ENCODE data around the gene GRIK5.
"Not testable (repeated sequence)": the region's sequence is repeated elsewhere in the genome, so short reads cannot be mapped to it uniquely, and the experiment has no call there.

Gene GRIK5

DNA sequence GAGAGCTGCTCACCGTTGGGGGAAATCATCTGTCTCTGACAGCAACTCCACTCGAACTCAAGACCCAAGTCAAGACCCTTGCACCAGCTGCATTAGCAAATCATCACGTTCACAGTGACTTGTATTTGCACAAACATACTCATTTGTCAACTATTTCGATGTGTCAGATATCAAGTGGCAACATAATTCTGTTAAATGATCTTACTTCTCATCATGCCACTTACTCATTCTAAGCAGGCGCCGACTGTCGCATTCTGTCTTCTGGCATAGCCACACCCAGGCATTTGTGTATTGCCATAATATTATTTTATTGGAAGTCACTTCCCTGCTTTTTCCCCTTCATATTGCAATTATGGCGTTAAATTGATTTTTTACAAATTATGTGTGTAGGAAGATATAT is 53.0 kb downstream of the GRIK5 start:
- no peak for DNase-seq (ENCODE audit: low read depth)

DNA sequence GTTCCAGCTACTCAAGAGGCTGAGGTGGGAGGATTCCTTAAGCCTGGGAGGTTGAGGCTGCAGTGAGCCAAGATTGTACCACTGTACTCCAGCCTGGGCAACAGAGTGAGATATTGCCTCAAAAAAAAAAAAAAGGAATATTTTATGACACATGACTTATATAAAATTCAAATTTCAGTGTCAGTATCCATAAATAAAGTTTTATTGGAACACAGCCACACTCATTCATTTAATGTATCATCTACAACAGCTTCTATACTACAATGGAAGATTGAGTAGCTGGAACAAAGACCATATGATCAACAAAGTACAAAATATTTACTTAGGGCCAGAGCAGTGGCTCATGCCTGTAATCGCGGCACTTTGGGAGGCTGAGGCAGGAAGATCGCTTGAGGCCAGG is 57.3 kb downstream of the GRIK5 start:
- DNase-seq (ENCODE audit: low read depth): not testable (repeated sequence)

- no peak for DNase-seq (ENCODE audit: low read depth)
These were observed 59.5 kb downstream of the GRIK5 start for GRCh38 chr19:42010245-42011126.

DNA sequence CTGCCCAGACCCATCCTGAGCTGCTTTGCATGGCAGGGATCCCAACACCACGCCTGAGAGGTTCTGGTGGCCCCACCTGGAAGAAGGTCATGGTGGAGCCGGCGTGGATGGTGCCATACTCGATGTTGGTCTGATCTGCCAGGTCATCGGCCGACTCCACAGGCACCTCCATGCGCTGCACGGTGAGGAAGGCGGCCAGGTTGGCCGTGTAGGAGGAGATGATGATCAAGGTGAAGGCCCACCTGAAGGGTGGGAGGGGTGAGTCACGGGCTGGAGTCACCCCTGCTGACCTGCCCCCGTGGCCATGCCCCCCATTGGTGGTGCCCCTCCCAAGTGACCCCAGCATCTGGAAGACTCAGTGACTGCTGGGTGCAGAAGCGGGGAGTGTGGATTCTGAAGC is 63.4 kb downstream of the GRIK5 start:
- no peak for DNase-seq (ENCODE audit: low read depth)

DNA sequence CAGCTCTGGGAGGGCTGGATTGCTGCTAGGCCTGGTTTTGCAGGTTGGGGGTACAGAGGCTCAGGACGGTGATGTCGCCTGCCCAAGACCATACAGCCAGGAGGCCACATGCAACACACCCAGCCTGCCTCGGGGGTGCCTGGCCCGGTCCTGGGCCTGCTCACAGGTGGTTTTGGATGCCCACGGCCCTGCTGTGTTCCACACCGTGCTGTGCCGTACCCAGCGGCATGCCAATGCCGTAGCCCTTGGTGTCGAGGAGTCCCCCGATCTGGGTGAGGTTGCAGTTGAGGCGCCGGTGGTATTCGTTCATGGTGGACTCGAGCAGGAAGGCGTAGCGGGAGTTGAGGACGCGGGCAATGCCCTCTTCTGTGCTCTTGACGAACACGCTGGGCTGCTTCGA is 64.5 kb downstream of the GRIK5 start:
- no peak for DNase-seq (ENCODE audit: low read depth)

GRCh38 chr19:42003506-42004294 is 66.3 kb downstream of the GRIK5 start:
- DNase-seq (ENCODE audit: low read depth): no peak

- no peak for DNase-seq (ENCODE audit: low read depth)
These were observed 70.2 kb downstream of the GRIK5 start for GRCh38 chr19:41999878-42000208.

DNA sequence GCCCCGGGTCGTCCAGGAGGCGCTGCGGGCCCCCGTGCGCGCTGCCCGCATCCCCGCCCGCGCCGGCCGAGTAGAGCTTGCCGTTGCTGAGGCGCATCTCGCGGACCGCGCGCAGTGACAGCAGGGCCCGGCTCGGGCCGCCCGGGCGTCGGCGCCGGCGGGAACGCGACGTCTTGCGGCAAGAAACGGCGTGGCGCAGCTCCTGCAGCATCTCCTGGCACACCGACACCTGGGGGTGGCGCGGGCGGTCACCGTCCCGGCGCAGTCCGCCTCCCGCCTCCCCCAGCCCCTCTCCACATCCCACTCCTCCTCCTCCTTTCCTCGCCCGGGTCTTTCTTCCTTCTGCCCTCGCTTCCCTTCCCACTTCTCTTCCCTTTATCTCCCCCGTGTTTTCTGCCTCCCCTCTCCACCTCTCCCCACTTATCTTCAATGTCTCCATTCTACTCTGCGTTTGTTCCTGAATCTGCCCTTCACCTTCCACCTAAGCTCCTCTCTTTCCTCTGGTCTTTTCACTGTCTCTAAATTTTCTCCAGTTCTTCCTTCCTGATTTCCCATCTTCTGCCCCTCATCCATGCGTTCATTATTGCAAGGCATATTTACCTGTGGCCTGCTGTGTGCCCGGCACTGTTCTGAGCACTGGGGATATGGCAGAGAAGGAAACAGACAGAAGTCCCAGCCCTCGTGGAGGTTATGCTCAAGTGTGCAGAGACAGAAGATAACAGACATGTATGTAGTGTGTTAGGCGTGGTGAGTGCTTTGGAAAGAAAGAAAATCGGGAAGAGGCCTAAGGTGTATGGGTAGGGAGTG is 70.7 kb downstream of the GRIK5 start:
- DNase-seq (ENCODE audit: low read depth): no peak

GRCh38 chr19:41998246-41999020 is 71.6 kb downstream of the GRIK5 start:
- no peak for DNase-seq (ENCODE audit: low read depth)

DNA sequence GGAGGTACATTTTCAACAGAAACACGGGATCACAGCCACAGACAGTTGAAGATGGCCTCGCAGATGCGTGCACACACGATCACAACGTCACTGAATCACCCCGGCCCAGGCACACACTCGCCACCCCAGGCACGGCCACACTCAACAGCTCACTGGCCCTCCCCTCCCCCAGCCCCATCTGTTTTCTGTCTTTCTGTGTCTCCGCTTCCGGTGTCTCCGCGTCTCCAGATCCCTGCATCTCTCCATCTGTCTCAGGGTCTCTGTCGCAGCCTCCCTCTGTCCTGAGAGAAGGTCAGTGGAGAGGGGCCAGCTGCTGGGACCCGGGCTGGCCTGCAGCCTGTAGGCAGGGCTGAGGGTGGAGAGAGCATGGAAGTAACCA is 72.2 kb downstream of the GRIK5 start:
- DNase-seq (ENCODE audit: low read depth): no peak

DNA sequence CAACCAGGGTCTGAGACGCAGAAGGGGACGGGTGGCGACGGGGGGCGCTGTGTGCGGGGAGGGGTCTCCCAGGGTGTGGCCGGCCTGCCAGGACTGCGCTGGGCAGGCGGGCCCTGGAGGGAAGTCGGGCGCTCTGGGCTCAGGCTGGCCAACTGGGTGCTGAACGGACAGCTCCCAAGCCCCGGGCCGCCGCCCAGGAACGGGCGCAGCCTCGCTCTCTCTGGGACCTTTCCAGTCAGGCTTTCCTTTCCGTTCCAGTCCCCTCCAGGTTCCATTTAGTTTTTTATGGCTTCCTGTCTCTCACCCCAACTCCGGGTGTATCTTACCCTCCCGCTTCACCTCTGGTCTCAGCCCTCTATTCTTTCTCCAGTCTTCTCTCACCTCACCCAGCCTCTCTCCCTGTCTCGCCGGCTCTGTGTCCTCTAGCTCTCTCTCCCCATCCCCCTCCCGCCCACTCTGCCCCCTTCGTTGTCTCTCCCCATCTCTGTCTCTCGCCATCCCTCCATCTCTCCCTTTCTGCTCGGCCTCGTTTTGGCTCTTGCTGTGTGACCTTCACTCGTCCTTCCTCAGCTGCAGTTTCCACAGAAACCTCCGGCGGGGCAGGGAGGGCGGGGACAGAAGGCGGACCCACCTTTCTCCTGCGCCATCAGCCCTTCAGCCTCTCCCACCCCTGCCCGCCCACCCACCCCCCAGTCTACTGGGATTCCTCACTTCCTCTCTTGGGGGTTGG is 72.7 kb downstream of the GRIK5 start:
- no peak for DNase-seq (ENCODE audit: low read depth)

DNA sequence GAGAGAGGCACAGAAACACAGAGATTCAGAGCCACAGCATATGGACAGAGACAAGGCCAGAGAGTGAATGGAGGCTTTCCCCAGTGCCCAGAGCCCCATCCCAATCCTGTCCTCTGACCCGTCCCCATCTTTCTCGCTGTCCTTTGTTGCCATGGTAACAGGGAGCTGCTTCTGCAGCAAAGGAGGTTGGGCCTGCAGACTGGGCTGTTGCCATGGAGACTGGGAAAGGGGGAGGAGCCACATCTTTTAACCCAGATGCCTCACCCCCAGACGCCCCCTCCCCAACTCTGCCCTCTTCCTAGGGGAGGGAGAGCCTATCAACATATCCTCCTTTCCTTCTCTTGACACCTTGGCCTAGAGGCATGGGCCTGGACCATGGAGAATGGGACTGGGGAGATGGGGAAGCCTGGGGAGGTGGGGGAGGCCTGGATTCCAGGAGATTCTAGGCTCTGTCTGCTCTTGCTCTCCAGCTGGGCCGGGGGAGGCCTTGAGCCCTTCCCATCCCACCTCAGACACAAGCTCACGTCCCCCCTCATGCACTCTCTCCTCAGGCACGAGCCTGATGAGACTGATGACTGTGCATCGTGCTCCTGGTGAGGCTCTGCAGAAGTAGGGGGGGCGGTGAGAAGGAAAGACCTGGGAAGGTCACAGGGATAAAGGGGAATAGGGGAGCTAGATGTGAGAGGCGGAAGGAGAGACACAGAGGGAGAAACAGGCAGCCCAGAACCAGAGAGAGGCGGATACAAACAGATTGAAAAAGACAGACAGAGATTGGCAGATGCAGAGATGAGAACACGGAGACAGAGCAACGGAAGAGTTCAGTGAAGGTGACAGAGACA is 73.8 kb downstream of the GRIK5 start:
- DNase-seq (ENCODE audit: low read depth): no peak

- DNase-seq (ENCODE audit: low read depth): no peak
These were observed 74.7 kb downstream of the GRIK5 start for GRCh38 chr19:41994994-41995958.

- DNase-seq (ENCODE audit: low read depth): no peak
These were observed 75.5 kb downstream of the GRIK5 start for GRCh38 chr19:41994521-41994971.

- peak; percentile 41 for DNase-seq (ENCODE audit: low read depth)
These were observed 76.2 kb downstream of the GRIK5 start, which contains the start of gene ATP1A3 for GRCh38 chr19:41993612-41994483. Gene ATP1A3, minus strand, starts transcription at chr19:41994230. Its CDS starts 154 bp downstream, at chr19:41994076.

GRCh38 chr19:41991925-41992569 is 78.0 kb downstream of the GRIK5 start:
- DNase-seq (ENCODE audit: low read depth): not testable (repeated sequence)

DNA sequence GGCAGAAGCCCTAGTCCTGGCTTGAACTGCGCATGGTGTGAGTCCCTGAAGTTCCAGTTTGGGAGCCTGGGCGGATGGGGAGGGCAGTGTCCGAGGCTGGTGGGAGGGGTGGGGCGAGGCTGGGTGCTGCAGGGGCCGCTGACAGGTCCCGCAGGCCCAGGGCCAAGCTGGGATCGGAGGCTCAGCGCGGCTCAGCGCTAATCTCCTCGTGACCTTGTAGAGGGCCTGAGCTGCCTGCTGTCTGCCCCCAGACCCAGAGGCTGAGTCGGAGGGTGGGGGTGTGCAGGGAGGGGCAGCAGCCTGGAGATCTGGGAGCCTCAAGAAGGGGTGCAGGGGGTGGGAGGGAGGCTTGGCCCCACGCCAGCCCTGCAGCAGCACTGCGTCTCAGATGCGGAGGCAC is 79.0 kb downstream of the GRIK5 start:
- DNase-seq (ENCODE audit: low read depth): no peak
